ENCODE measurements around the gene DLGAP1.

GRCh38 chr18:3877678-3878077 is 577.4 kb downstream of the DLGAP1 start:
- TF ChIP-seq, protein P1, sequence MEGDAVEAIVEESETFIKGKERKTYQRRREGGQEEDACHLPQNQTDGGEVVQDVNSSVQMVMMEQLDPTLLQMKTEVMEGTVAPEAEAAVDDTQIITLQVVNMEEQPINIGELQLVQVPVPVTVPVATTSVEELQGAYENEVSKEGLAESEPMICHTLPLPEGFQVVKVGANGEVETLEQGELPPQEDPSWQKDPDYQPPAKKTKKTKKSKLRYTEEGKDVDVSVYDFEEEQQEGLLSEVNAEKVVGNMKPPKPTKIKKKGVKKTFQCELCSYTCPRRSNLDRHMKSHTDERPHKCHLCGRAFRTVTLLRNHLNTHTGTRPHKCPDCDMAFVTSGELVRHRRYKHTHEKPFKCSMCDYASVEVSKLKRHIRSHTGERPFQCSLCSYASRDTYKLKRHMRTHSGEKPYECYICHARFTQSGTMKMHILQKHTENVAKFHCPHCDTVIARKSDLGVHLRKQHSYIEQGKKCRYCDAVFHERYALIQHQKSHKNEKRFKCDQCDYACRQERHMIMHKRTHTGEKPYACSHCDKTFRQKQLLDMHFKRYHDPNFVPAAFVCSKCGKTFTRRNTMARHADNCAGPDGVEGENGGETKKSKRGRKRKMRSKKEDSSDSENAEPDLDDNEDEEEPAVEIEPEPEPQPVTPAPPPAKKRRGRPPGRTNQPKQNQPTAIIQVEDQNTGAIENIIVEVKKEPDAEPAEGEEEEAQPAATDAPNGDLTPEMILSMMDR (IDR thresholded peaks at IDR 0.05; ENCODE audit: low read length): no peak
- TF ChIP-seq EZH2 (IDR thresholded peaks at IDR 0.05; ENCODE audit: borderline replicate concordance, low read length): no peak

Measured in OCI-LY1 (cell line).